Mesothelial cell of epicardium (in vitro differentiated cells): ENCODE results near the gene EIF2B5. TPM values are rescaled to one million over a fixed set of nuclear protein-coding genes. Genes with fewer than 3 reads are reported as not detected.
A peak's percentile ranks its signal among the peaks of the same experiment; 100 is the strongest.

Experiments used
- DNase-seq, 2 experiments: peaks; one replicate each; pipeline ENCODE4 v3.0.0; 2021; ENCODE audit warnings: low spot score in 2 of 2; ENCODE audit not compliant: unreplicated experiment in 2 of 2
- H3K27ac Mint-ChIP-seq: 2 replicates; pipeline ENCODE4 v1.8.0; 2021; ENCODE audit warnings: mixed read lengths
- H3K27me3 Mint-ChIP-seq: 2 replicates; pipeline ENCODE4 v1.8.0; 2021; ENCODE audit warnings: low read depth, mixed read lengths
- H3K36me3 Mint-ChIP-seq: 2 replicates; pipeline ENCODE4 v1.8.0; 2021; ENCODE audit warnings: mixed read lengths
- H3K4me1 Mint-ChIP-seq: 2 replicates; pipeline ENCODE4 v1.8.0; 2021; ENCODE audit warnings: mixed read lengths
- H3K4me3 Mint-ChIP-seq: 2 replicates; pipeline ENCODE4 v1.8.0; 2021; ENCODE audit warnings: mild to moderate bottlenecking, moderate library complexity, mixed read lengths
- H3K9me3 Mint-ChIP-seq: 2 replicates; pipeline ENCODE4 v1.8.0; 2021; ENCODE audit warnings: mixed read lengths
- CTCF ChIP-seq: fragments of 200-600 bp; sonication (generic); IDR thresholded peaks from one replicate; pipeline ENCODE4 v1.5.0; 2021; ENCODE audit warnings: antibody characterized with exemption; ENCODE audit not compliant: unreplicated experiment
- total RNA-seq: library from RNA; stranded (reverse); gene quantifications from 3 replicates; pipeline ENCODE4 v1.2.1, GENCODE V29; 2021

EIF2B5 gene
- total RNA-seq, 1 donor from 2014 or later = 42.2 TPM

- no peaks in the 10 kb centered on the region for H3K9me3 Mint-ChIP-seq
- H3K27ac Mint-ChIP-seq = peak overlapping the region; percentile 79
- no peaks in the 10 kb centered on the region for H3K27me3 Mint-ChIP-seq
- no peak overlapping the region for H3K4me3 Mint-ChIP-seq
- peaks cover 44% of the 10 kb centered on the region for H3K4me1 Mint-ChIP-seq
- H3K36me3 Mint-ChIP-seq = peaks cover 20% of the 10 kb centered on the region
- TF ChIP-seq CTCF = no peak
- DNase-seq = no peak
Measured at GRCh38 chr3:184172681-184173373, 37.7 kb downstream of the EIF2B5 start.

- peak overlapping the region; percentile 88 for H3K27ac Mint-ChIP-seq
- peaks cover 20% of the 10 kb centered on the region for H3K36me3 Mint-ChIP-seq
- TF ChIP-seq CTCF = no peak
- peaks cover 46% of the 10 kb centered on the region for H3K4me1 Mint-ChIP-seq
- H3K4me3 Mint-ChIP-seq = no peak overlapping the region
- no peaks in the 10 kb centered on the region for H3K9me3 Mint-ChIP-seq
- no peaks in the 10 kb centered on the region for H3K27me3 Mint-ChIP-seq
- DNase-seq = no peak
Measured at GRCh38 chr3:184173374-184173722, 38.2 kb downstream of the EIF2B5 start.

DNA sequence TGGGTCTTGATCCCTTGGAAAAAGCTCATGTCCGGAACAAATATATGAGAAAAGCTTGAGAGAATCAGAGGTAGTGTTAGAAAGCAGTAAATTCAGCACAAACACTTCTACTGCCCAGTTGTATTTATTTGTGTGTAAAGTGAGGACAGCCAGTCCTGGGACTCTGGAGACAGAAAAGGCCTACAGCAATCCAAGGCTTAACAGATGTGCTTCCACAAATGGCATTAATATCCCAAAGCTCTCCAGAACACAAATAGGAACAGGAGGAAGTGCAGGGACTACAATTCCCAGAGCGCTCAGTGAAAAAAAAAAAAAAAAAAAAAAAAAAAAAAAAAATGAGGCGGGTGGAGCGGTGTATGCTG lies 39.1 kb downstream of the EIF2B5 start:
- TF ChIP-seq CTCF = no peak
- Mint-ChIP-seq H3K9me3 (no peaks in the 10 kb centered on the region), H3K27me3 (no peaks in the 10 kb centered on the region), H3K4me3 (peak overlapping the region; percentile 86), H3K27ac (peak overlapping the region; percentile 88), H3K4me1 (peaks cover 37% of the 10 kb centered on the region), H3K36me3 (peaks cover 22% of the 10 kb centered on the region)
- DNase-seq = no peak

DNA sequence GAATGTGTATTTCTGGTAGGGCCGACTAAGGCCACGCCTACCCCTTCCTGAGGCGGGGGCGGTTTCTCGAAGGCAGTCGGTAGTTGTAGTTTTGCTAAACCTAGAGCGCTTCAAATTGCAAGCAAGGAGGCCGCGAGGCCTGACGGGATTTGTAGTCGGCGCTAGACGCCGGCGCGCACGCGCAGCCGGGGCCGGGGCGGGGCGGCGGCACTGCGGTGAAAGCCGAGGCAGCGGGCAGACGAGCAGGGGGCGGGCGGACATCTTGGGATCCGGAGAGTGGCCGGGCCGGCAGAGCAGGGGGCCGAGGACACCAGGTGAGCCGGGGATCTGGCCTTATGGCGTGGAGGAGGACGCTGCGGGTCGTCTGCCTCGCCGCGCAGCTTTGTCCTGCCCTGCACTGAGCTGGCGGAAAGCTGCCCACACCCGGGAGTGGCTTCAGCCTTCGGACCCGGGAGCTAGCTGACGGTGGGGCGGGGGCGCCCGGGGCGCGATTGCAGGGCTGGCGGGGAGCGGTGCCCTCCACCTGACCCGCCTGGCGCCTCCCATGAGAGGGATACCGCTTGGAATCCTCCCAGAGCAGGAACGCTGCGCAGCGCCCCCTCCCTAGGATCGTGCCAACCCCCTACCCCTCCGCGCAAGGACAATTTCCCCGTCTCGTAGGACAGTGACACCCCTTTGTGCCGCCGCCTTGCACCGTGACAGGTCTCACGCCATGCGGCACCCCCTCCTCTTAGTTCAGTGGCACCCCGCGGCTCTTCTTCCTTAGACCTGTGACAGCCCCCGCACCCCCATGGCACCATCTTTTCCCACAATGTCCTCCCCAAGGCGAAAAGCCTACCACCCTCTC lies 39.7 kb downstream of the EIF2B5 start, which contains the start of gene AP2M1:
TSS of gene AP2M1 (plus strand) at position 210 of the 847 bp plus-strand sequence. CDS start 2,139 bp downstream, outside the sequence.
- no peak for TF ChIP-seq CTCF
- Mint-ChIP-seq H3K36me3 (peaks cover 24% of the 10 kb centered on the region), H3K4me3 (peak within 1 kb of the TSS; percentile 86), H3K27ac (peak within 1 kb of the TSS; percentile 98), H3K4me1 (peaks cover 35% of the 10 kb centered on the region), H3K27me3 (no peaks in the 10 kb centered on the region), H3K9me3 (no peaks in the 10 kb centered on the region)
- DNase-seq = peak; percentile 94 to 97

DNA sequence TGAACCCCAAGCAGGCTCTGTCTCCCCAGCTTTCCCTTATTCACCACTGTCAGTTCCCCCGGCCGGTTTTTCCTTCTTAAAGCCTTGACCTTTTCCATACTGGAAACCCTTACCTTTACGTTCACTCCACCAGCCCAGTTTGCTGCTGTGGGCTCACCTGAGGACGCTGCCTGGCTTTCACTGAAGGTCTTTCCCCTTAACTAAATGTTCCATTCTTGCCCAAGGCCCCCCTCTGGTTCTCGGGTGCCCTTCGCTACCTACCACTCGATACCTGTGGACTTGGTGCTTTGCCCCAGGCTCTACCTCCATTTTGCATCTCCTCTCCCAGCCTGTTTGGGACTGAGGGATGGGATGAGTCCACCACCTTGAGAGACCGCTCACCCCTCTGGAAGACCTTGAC lies 40.3 kb downstream of the EIF2B5 start:
- DNase-seq = no peak
- peak overlapping the region; percentile 86 for H3K4me3 Mint-ChIP-seq
- peaks cover 29% of the 10 kb centered on the region for H3K36me3 Mint-ChIP-seq
- peak overlapping the region; percentile 98 for H3K27ac Mint-ChIP-seq
- H3K4me1 Mint-ChIP-seq = peaks cover 35% of the 10 kb centered on the region
- H3K27me3 Mint-ChIP-seq = no peaks in the 10 kb centered on the region
- no peaks in the 10 kb centered on the region for H3K9me3 Mint-ChIP-seq
- TF ChIP-seq CTCF = no peak
